MM.1S (cell line): Measurements from ENCODE around the gene ANKRD61.

Source experiments
- CTCF ChIP-seq: fragments of 300-600 bp; sonication (generic); IDR thresholded peaks from 2 replicates; pipeline ENCODE4 v1.5.1; 2016; ENCODE audit warnings: antibody characterized with exemption, low read length, mixed read lengths
- EZH2 ChIP-seq: fragments of 300-600 bp; sonication (generic); optimal IDR thresholded peaks from 2 replicates; pipeline ENCODE3; 2017; ENCODE audit warnings: low read depth, mild to moderate bottlenecking, antibody characterized with exemption, low read length, mixed read lengths
- EZH2phosphoT487 ChIP-seq: fragments of 300-600 bp; sonication (generic); IDR thresholded peaks from 2 replicates; pipeline ENCODE4 v1.6.1; 2018; ENCODE audit warnings: antibody characterized with exemption, low read length

- no peak for TF ChIP-seq CTCF
- no peak for TF ChIP-seq EZH2phosphoT487
- TF ChIP-seq EZH2, result no peak
Observed at GRCh38 chr7:6031567-6031966, 391 bp downstream of the ANKRD61 start.
